Tibial artery (tissue), 4 donors: ENCODE results near the gene NEDD4.

Experiments
- DNase-seq, 2 donors: peaks; one replicate each; pipeline ENCODE4 v3.0.0-alpha.2; 2019
- H3K27ac ChIP-seq, 2 donors: fragments of 200-600 bp; sonication (generic) in 1 of 2; 1 replicate in 1 of 2; 2 replicates in 1 of 2; pipeline ENCODE4 v1.5.1; 2018 to 2019; ENCODE audit warnings: mild to moderate bottlenecking in 1 of 2
- H3K27me3 ChIP-seq, 2 donors: fragments of 200-600 bp; sonication (generic) in 1 of 2; one replicate each; pipeline versions ENCODE4 v1.5.1 to v1.6.0; 2016 to 2019
- H3K36me3 ChIP-seq, 3 donors: fragments of 200-600 bp; sonication (generic) in 2 of 3; one replicate each; pipeline ENCODE4 v1.5.1; 2016 to 2019; ENCODE audit warnings: mild to moderate bottlenecking in 2 of 3
- H3K4me1 ChIP-seq, 4 donors: fragments of 200-600 bp; sonication (generic) in 2 of 4; 1 replicate in 3 of 4; 2 replicates in 1 of 4; pipeline ENCODE4 v1.5.1; 2016 to 2019
- H3K4me3 ChIP-seq, 2 donors: fragments of 200-600 bp; sonication (generic) in 1 of 2; 1 replicate in 1 of 2; 2 replicates in 1 of 2; pipeline ENCODE4 v1.5.1; 2018 to 2019; ENCODE audit warnings: mild to moderate bottlenecking in 2 of 2
- H3K9me3 ChIP-seq, 3 donors: fragments of 200-600 bp; sonication (generic) in 1 of 3; one replicate each; pipeline ENCODE4 v1.5.1; 2016 to 2019
- intact Hi-C: fragments of 100-400 bp; cut with DNase I; formaldehyde crosslinking; loops from one replicate; pipeline ENCODE4 v1.15.0; 2023; ENCODE audit warnings: low total_unique reads
- TF ChIP-seq, protein P1 (sequence below), 2 experiments: fragments of 200-600 bp in 1 of 2; fragments of 450-650 bp in 1 of 2; IDR thresholded peaks; one replicate each; pipeline ENCODE4 v1.5.1; 2017 to 2019; ENCODE audit warnings: antibody characterized with exemption in 2 of 2, mild to moderate bottlenecking in 1 of 2, moderate library complexity in 1 of 2

NEDD4 gene

DNA sequence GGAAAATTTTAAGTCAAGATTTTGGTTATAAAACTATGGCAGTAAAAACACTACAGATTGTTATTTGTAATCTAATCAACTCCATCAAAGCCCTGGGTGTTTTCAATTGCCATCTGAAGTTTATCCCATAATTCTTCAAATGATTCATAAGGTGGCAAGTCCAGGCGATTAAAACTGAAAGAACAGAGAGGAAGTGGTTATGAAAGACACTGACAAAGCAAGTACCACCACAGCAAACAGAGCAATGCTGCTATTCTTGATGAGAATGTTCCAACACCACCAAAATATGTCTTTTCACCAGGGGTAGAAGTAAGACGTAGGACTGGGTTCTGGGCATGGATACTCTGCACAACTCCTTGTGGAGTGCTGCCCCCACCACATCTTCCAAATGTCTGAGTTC is 163.6 kb downstream of the NEDD4 start:
- H3K4me3 ChIP-seq: no peak overlapping the region
- no peaks in the 10 kb centered on the region for H3K27me3 ChIP-seq
- H3K36me3 ChIP-seq: peaks cover 13 to 35% (median 34%) of the 10 kb centered on the region in 3 donors
- no peaks in the 10 kb centered on the region for H3K9me3 ChIP-seq
- no peak overlapping the region for H3K27ac ChIP-seq
- H3K4me1 ChIP-seq: peaks cover 0 to 9% (median 2%) of the 10 kb centered on the region in 4 donors
- intact Hi-C loops: no loop called here
- no peak for DNase-seq
- TF ChIP-seq, protein P1, sequence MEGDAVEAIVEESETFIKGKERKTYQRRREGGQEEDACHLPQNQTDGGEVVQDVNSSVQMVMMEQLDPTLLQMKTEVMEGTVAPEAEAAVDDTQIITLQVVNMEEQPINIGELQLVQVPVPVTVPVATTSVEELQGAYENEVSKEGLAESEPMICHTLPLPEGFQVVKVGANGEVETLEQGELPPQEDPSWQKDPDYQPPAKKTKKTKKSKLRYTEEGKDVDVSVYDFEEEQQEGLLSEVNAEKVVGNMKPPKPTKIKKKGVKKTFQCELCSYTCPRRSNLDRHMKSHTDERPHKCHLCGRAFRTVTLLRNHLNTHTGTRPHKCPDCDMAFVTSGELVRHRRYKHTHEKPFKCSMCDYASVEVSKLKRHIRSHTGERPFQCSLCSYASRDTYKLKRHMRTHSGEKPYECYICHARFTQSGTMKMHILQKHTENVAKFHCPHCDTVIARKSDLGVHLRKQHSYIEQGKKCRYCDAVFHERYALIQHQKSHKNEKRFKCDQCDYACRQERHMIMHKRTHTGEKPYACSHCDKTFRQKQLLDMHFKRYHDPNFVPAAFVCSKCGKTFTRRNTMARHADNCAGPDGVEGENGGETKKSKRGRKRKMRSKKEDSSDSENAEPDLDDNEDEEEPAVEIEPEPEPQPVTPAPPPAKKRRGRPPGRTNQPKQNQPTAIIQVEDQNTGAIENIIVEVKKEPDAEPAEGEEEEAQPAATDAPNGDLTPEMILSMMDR (IDR thresholded peaks at IDR 0.05): no peak

DNA sequence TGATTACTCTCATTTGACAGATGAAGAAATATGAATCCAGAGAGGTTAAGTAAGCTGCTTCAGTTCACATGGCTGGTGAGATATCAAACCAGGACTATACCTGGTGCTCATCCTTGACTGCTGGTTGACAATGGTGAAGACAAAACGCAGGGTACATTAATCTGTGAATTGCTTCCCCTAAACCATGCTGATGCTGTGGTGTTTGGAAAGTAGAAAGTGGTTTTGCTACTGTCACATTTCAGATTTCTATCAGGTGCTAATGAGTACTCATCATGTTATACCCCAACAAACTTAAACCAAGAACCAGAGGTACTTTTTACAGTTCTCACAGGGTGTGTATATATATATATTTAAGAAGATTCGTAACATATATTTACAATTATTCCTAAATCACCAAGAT is 165.5 kb downstream of the NEDD4 start:
- no peaks in the 10 kb centered on the region for H3K27me3 ChIP-seq
- H3K4me3 ChIP-seq: no peak overlapping the region
- TF ChIP-seq, protein P1 (IDR thresholded peaks at IDR 0.05): no peak
- H3K27ac ChIP-seq: no peak overlapping the region
- H3K36me3 ChIP-seq: peaks cover 13 to 35% (median 34%) of the 10 kb centered on the region in 3 donors
- H3K4me1 ChIP-seq: peaks cover 0 to 12% (median under 1%) of the 10 kb centered on the region in 4 donors
- intact Hi-C loops: no loop called here
- no peaks in the 10 kb centered on the region for H3K9me3 ChIP-seq
- DNase-seq: no peak

DNA sequence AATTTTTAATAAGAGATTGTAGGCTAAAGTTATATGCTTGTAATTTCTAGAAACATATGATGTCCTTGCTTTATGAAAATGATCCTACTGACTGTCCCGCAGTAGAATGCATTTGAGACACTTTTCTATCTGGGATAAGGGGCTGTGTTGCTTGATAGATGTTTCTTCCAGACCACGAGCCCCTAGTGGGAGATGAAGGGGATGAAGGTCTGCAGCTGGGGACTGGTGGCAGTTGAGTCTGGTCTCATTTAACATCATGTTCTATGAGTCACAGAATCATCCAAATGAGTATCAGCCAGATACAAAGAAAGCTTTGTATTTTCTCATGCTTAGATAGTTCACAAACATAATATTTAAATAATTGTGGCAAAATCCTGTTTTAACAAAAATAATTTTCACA is 166.2 kb downstream of the NEDD4 start:
- no peak overlapping the region for H3K27ac ChIP-seq
- H3K9me3 ChIP-seq: no peaks in the 10 kb centered on the region
- no peaks in the 10 kb centered on the region for H3K27me3 ChIP-seq
- intact Hi-C loops: no loop called here
- no peak overlapping the region for H3K4me3 ChIP-seq
- no peak for DNase-seq
- peaks cover 0 to 19% (median 1%) of the 10 kb centered on the region in 4 donors for H3K4me1 ChIP-seq
- TF ChIP-seq, protein P1 (IDR thresholded peaks at IDR 0.05): no peak
- peaks cover 7 to 27% (median 26%) of the 10 kb centered on the region in 3 donors for H3K36me3 ChIP-seq

DNA sequence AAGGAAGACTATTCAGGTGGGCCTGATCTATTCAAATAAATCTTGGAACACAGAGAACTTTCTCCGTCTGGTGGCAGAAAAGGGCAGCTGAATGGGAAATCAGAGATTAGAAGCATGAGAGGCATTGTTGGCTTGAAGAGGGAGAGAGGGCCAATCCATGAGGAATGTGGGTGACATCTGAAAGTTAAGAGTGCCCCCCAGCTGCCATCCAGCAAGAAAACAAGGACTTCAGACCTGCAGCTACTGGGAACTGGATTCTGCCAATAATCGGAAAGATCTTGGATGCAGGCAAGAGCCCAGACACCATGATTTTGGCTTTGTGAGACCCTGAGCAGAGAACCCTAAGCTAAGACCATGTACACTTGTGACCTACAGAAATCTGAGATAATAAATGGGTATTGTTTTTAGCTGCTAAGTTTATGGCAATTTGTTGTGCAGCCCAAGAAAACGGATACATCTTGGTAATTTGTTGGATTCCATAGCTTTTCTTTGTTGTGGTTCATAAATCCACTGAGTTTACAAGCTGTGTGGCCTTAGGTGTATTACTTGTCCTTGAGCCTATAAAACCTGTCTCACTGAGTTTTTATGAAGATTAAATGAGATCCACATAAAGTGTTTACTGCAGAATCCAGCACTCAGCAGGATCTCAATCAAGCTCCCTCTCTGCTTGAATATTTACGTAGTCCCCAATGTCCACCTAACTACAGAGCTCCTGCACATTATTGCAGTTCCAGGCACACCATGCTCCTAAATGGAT is 168.4 kb downstream of the NEDD4 start:
- no peak overlapping the region for H3K4me3 ChIP-seq
- intact Hi-C loops: no loop called here
- no peak overlapping the region for H3K27ac ChIP-seq
- TF ChIP-seq, protein P1 (IDR thresholded peaks at IDR 0.05): no peak
- no peaks in the 10 kb centered on the region for H3K9me3 ChIP-seq
- H3K4me1 ChIP-seq: peaks cover 0 to 19% (median 1%) of the 10 kb centered on the region in 4 donors
- DNase-seq: no peak
- H3K27me3 ChIP-seq: no peaks in the 10 kb centered on the region
- peaks cover 0 to 12% (median 5%) of the 10 kb centered on the region in 3 donors for H3K36me3 ChIP-seq

DNA sequence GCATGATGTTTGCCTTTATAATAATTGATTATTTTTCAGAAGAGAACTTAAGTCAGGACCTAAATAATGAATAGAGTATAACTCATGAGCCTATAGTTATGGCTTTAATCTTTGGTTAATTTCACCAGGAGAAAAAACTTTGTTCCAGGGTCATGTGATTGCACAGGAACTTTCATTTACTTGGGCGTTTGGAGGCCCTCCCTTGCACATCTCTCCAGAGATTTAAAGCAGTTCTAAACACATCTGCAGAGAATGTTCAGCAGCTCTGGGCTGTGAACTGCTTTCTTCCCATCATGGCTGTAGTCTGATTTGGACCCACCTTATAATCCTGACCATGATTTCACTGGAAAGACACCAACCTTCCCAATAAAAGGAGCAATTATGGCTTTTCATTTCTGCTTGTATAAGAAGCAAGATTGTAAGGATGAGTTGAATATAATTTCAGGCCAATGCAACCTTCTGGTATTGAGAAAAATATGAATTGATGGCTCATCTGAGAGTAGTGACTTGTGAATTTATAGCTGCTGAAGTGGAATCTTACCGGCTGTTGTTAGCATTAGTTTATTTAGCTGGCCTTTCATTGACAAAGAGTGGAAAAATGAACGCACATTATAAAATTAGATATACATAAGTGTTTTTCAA is 169.6 kb downstream of the NEDD4 start:
- TF ChIP-seq, protein P1 (IDR thresholded peaks at IDR 0.05): no peak
- no peaks in the 10 kb centered on the region for H3K9me3 ChIP-seq
- peaks cover 0 to 19% (median 1%) of the 10 kb centered on the region in 4 donors for H3K4me1 ChIP-seq
- no peak for DNase-seq
- H3K4me3 ChIP-seq: no peak overlapping the region
- H3K27ac ChIP-seq: peak overlapping the region; percentile 28 to 43
- H3K27me3 ChIP-seq: no peaks in the 10 kb centered on the region
- intact Hi-C loops: no loop called here
- H3K36me3 ChIP-seq: no peaks in the 10 kb centered on the region
